ENCODE measurements around the gene COX7A1.
A peak's percentile ranks its signal among the peaks of the same experiment; 100 is the strongest.
"Not testable (repeated sequence)": the region's sequence is repeated elsewhere in the genome, so short reads cannot be mapped to it uniquely, and the experiment has no call there.

COX7A1 gene

GRCh38 chr19:36141039-36141927, 11.0 kb downstream of the COX7A1 start:
- peak; percentile 66 to 89 (median 84) for DNase-seq

GRCh38 chr19:36140304-36141038, 11.8 kb downstream of the COX7A1 start:
- DNase-seq = peak in 2 of 4 experiments; percentile 49 to 55

GRCh38 chr19:36139473-36140303, 12.6 kb downstream of the COX7A1 start, which contains the start of gene CAPNS1:
Gene CAPNS1, plus strand, starts transcription at chr19:36140066. Its CDS starts 946 bp downstream, at chr19:36141012.
- DNase-seq = peak; percentile 65 to 82 (median 78)

- DNase-seq = no peak
Observed at GRCh38 chr19:36139120-36139472, 13.2 kb downstream of the COX7A1 start.

GRCh38 chr19:36136964-36137686, 15.1 kb downstream of the COX7A1 start:
- DNase-seq = no peak

- DNase-seq = not testable (repeated sequence)
Observed at GRCh38 chr19:36134867-36135266, 17.4 kb downstream of the COX7A1 start.

- not testable (repeated sequence) for DNase-seq
Observed at GRCh38 chr19:36131221-36131620, 21.0 kb downstream of the COX7A1 start.

GRCh38 chr19:36128392-36128736, 23.9 kb downstream of the COX7A1 start:
- no peak for DNase-seq

GRCh38 chr19:36125557-36125956, 26.7 kb downstream of the COX7A1 start:
- DNase-seq = no peak

GRCh38 chr19:36121486-36122124, 30.6 kb downstream of the COX7A1 start:
- no peak for DNase-seq

- DNase-seq = no peak
Observed at GRCh38 chr19:36120984-36121358, 31.3 kb downstream of the COX7A1 start.

GRCh38 chr19:36120092-36120983, 31.9 kb downstream of the COX7A1 start:
- no peak for DNase-seq

GRCh38 chr19:36116344-36116637, 36.0 kb downstream of the COX7A1 start:
- no peak for DNase-seq

- DNase-seq = peak; percentile 90 to 94 (median 92)
Observed at GRCh38 chr19:36115453-36116343, 36.5 kb downstream of the COX7A1 start, which contains the start of gene TBCB. Gene TBCB, plus strand, starts transcription at chr19:36115468. Its CDS starts 93 bp downstream, at chr19:36115561.

GRCh38 chr19:36114721-36115452, 37.4 kb downstream of the COX7A1 start, which contains the start of gene POLR2I:
Gene POLR2I, minus strand, starts transcription at chr19:36114875. Its CDS starts 19 bp downstream, at chr19:36114856.
- DNase-seq = peak; percentile 96 to 99 (median 97)

- no peak for DNase-seq
Observed at GRCh38 chr19:36113894-36114720, 38.1 kb downstream of the COX7A1 start.

- no peak for DNase-seq
Observed at GRCh38 chr19:36113425-36113824, 38.8 kb downstream of the COX7A1 start.

GRCh38 chr19:36112678-36113077, 39.6 kb downstream of the COX7A1 start:
- DNase-seq = no peak

Data from activated naive CD4-positive, alpha-beta T cell (primary cell).